Esophagus muscularis mucosa (tissue), 3 donors: ENCODE measurements around the gene KRT6B.

Experiments used
- POLR2AphosphoS5 ChIP-seq, 2 donors: sonication (generic); formaldehyde crosslinking; IDR thresholded peaks; one replicate each; pipeline ENCODE4 v1.6.1; 2017; ENCODE audit warnings: antibody characterized with exemption in 2 of 2
- TF ChIP-seq, protein P1 (sequence below), 3 experiments: fragments of 200-600 bp in 2 of 3; fragments of 450-650 bp in 1 of 3; sonication (generic) in 2 of 3; IDR thresholded peaks; one replicate each; pipeline ENCODE4 v1.5.1; 2017 to 2019; ENCODE audit warnings: antibody characterized with exemption in 3 of 3, mild to moderate bottlenecking in 2 of 3, moderate library complexity in 1 of 3

DNA sequence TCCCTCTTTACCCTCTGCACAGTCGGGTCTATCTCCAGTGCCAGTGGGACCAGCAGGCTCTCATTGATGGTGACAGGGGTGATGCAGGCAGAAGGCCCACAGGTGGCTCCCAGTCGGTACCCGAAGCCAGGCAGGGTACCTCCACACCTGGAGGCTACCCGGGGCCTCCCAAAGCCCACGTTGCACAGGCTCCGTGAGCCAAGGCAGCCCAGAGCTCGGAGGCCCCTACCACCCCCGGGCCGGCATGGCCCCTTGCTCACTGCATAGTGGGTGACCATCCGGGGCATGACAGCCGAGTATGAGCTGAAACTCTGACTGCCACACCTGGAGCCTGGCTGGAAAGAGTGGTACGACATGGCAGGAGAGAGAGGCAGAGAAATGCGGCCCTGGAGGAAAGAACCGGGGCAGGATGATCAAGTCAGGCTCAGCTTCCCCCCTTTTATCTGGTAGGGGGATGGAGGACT is 46.0 kb downstream of the KRT6B start, which contains the start of gene KRT82:
- TF ChIP-seq, protein P1, sequence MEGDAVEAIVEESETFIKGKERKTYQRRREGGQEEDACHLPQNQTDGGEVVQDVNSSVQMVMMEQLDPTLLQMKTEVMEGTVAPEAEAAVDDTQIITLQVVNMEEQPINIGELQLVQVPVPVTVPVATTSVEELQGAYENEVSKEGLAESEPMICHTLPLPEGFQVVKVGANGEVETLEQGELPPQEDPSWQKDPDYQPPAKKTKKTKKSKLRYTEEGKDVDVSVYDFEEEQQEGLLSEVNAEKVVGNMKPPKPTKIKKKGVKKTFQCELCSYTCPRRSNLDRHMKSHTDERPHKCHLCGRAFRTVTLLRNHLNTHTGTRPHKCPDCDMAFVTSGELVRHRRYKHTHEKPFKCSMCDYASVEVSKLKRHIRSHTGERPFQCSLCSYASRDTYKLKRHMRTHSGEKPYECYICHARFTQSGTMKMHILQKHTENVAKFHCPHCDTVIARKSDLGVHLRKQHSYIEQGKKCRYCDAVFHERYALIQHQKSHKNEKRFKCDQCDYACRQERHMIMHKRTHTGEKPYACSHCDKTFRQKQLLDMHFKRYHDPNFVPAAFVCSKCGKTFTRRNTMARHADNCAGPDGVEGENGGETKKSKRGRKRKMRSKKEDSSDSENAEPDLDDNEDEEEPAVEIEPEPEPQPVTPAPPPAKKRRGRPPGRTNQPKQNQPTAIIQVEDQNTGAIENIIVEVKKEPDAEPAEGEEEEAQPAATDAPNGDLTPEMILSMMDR (IDR thresholded peaks at IDR 0.05) = no peak
- TF ChIP-seq POLR2AphosphoS5 (IDR thresholded peaks at IDR 0.05) = no peak
